GM21717 (cell line): ENCODE measurements around the gene OR6C75.
"Not testable (repeated sequence)": the region's sequence is repeated elsewhere in the genome, so short reads cannot be mapped to it uniquely, and the experiment has no call there.

Experiments used
- ATAC-seq: cut with Tn5 transposase; IDR thresholded peaks from one replicate; pipeline ENCODE4 v1.9.1; 2021; ENCODE audit warnings: mild to moderate bottlenecking, moderate library complexity; ENCODE audit not compliant: unreplicated experiment

The OR6C75 gene

DNA sequence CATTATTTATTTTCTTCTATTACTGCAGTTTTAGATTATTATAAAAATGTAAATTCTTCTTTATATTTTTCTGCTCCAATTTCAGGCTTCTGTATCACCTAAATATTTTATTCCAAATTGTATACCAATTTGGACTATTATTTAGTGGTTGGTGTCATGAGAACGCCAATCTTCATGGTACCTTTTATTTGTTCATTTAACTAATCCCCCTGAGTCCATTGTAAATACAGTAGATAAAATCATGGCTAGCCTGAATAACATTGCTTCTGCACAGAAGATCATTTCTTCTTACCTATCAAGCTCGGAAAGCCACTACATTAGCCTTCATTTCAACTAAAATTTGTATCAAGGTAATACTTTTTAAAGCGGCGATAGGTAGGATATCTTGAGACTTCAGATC, at the start of gene OR6C75:
Gene OR6C75 (plus strand): TSS at position 301 of the 400 bp plus-strand sequence. CDS start 2,136 bp downstream, outside the sequence.
- no peak for ATAC-seq

DNA sequence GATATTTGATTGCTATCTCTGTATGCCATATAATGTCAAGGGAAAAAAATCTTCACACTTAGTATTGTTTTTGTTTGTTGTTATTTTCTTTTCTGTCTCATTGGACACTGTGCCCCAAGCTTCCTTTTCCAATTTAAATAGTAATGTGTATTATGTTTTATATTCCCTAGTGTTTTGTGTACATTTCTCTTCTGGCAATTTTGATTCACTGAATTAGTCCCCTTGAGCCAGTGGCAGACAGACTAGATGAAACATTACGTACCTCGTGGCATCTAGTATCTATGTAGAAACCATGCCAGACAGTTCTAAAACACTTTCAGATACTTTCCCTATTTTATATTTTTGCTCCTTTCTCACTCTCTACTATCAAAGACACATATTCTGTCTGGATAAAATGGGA, 48.7 kb upstream of the OR6C75 start, which contains the start of gene OR6C1:
Gene OR6C1 (plus strand): TSS at position 301 of the 400 bp plus-strand sequence. CDS start 6,257 bp downstream, outside the sequence.
- ATAC-seq: no peak

GRCh38 chr12:55320201-55320600, 42.6 kb upstream of the OR6C75 start:
- no peak for ATAC-seq

DNA sequence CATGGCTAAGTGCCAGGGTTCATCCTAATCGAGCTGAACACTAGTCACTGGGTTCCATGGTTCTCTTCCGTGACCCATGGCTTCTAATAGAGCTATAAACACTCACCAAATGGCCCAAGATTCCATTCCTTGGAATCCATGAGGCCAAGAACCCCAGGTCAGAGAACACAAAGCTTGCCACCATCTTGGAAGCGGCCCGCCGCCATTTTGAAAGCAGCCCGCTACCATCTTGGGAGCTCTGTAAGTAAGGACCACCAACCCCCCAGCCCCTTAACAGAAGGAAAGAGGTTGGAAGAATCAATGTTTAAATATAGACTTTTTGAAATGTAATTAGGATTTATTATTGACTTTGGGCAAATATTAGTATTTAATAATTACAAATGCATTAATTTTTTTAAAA, 37.0 kb upstream of the OR6C75 start:
- not testable (repeated sequence) for ATAC-seq

DNA sequence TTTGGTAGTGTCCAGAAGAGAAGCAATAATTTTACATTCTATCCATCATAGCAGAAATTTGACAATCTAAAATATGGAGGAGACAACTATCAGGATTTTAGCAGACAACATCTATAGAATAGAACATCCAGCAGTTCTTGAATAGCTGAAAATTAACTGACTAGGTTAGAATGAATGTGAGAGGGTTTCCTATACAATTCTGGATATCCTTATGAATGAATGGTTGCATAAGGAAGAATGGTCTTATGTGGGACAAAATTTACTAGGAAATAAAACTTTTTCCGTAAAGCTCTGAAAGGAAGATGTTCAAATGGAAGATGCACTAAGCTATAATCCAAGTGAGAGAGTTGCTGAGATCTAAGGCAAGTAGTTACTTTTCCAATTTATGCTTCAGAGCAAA, 32.3 kb upstream of the OR6C75 start, which contains the start of gene OR6C3:
Gene OR6C3 (plus strand): TSS at position 301 of the 400 bp plus-strand sequence. CDS start 955 bp downstream, outside the sequence.
- ATAC-seq: no peak

- no peak for ATAC-seq
Observed at GRCh38 chr12:55336002-55336401, 26.8 kb upstream of the OR6C75 start.

GRCh38 chr12:55355338-55355737, 7.4 kb upstream of the OR6C75 start:
- ATAC-seq: not testable (repeated sequence)

- no peak for ATAC-seq
Observed at GRCh38 chr12:55365086-55365485, 2.3 kb downstream of the OR6C75 start.

GRCh38 chr12:55372521-55372920, 9.7 kb downstream of the OR6C75 start:
- ATAC-seq: no peak

DNA sequence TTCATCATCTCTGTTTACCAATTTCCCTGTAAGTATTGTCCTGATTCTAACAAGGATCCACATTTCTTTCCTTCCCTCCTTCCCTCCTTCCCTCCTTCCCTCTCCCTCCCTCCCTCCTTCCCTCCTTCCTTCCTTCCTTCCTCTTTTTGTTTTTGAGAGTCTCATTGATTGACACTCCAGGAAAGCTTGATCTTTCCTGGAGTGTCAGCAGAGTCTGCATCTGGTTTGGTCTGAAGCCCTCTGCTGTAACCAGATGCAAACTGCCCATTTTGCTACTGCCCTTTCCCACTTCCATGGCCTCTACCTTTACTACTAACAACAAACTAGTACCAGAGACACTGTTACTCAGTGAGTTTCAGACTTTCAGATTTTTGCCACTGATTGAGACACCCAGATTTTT, 23.1 kb downstream of the OR6C75 start:
- no peak for ATAC-seq

DNA sequence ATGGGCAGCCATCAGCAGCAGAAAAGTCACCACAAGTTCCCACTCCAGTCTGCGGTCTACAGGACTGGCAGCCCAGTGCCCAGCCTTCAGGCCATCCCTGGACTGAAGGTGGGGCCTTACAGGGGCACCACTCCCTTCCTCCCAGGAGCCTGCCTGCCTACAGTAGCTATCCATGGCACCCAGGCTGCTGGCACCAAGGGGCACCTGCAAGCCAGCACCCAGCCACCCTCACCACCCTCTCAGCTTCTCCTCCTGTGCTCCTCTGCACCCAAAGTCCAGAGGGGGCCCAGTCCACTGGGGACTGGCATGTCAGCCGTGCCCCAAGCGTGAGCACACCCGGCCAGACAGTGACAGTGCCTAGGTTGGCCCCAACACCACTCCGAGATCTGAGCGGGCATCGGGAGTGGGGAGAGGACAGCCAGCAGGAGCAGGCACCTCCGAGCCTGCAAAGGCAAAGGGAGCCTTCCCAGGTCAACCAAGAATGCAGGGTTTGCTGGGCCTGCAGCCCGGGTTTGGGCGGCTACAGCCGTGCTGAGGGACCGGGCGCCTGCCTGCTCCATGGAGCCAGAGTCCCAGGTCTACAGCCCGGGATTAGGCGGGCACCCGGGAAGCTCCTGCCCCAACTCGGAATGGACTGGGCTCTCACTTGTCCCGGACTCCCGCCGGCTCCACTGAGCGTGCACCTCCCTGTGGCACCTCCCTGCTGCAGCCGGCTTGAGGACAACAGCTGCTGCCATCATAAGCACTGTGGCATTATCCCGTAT, 29.4 kb downstream of the OR6C75 start:
- ATAC-seq: no peak

DNA sequence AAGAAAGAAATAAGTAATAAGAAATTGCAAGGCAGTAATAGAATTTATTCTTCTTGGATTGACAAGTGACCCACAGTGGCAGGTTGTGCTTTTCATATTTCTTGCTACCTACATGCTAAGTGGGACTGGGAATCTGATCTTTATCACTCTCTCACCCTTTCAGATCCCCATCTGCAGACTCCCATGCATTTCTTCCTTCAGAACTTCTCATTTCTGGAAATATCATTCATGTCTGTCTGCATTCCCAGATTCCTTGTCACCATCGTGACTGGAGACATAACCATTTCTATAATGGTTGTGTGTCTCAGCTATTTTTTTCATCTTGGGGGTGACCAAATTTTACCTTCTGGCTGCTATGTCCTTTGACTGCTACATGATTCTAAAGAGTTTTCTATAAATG, 33.6 kb downstream of the OR6C75 start:
- no peak for ATAC-seq

DNA sequence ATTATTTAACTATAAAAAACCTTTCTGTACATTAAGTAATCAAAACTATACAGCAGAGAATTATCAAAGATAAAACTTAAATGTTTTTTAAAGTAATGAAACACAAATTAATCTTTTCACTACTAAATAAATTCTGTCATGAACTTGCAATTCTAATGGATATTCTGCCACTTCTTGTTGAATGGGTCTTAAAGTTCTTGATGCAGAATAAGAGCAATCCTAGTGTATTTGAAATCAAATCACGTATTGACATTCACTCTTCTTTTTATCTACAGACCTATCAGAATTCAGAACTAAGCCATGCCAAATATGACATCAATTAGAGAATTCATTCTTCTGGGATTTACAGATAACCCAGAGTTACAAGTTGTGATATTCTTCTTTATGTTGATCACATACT, 37.5 kb downstream of the OR6C75 start, which contains the start of gene OR6C65:
Gene OR6C65 (plus strand): TSS at position 301 of the 400 bp plus-strand sequence. CDS start 0 bp downstream, at position 301.
- no peak for ATAC-seq

DNA sequence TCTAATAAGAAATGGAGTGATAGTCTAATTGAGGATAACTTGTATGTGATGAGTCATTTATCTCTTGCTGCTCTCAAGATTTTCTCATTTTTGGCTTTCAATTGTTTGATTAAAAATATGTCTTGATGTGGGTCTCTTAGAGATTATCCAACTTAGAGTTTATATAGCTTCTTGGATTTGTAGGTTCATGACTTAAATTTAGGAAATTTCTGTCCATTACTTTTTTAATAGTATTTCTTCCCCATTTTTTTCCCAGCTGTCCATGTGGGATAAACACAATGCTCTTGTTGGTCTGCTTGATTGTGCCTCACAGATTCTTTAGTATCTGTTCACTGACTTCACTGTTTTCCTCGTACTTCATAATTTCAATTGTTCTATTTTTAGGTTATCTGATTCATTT, 45.1 kb downstream of the OR6C75 start:
- no peak for ATAC-seq

DNA sequence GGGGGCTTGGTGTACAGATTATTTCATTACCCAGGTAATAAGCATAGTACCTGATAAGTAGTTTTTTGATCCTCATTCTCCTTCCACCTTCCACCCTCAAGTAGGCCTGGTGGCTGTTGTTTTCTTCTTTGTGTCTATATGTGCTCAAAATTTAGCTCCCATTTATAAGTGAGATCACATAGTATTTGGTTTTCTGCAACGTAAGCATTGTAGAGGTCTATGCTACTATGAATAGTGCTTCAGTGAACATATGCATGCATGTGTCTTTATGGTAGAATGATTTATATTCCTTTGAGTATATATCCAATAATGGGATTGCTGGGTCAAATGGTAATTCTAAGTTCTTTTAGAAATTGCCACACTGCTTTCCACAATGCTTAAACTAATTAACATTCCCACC, 46.4 kb downstream of the OR6C75 start:
- not testable (repeated sequence) for ATAC-seq

DNA sequence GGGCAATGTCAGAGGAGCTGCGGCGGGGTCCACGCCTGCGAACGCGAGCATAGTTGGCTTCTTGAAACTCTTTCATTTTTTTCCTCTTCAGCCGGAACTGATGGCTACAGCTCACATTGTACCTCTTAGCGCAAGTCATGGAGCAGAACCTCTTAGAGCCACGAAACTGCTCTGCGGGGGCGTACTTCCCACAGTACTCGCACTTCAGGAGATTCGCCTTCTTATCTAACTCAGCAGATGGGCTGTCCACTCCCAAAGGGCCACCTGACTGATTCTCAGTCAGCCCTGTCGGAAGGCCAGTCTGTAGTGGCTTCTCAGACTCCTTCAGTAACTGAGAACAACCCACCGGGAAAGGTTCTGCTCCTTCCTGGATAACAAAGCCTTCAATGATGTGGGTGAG, 49.4 kb downstream of the OR6C75 start:
- not testable (repeated sequence) for ATAC-seq

- ATAC-seq: not testable (repeated sequence)
Observed at GRCh38 chr12:55413498-55414388, 51.0 kb downstream of the OR6C75 start.

- ATAC-seq: not testable (repeated sequence)
Observed at GRCh38 chr12:55414396-55414823, 51.6 kb downstream of the OR6C75 start.

- not testable (repeated sequence) for ATAC-seq
Observed at GRCh38 chr12:55414889-55415288, 52.1 kb downstream of the OR6C75 start.

DNA sequence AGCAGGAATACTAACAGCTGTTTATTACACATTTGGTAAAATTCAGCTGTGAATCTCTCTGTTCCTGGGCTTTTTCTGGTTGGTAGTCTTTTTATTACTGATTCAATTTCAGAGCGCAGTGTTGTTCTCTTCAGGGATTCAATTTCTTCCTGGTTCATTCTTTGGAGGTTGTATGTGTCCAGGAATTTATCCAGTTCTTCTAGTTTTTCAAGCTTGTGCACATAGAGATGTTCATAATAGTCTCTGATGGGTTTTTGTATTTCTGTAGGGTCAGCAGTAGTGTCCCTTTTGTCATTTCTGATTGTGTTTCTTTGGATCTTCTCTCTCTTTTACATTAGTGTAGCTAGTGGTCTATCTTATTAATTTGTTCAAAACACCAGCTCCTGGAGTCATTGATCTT, 54.2 kb downstream of the OR6C75 start:
- ATAC-seq: no peak
